Purkinje cell (primary cell): Measurements from ENCODE around the gene DGKZ. TPM values are rescaled to one million over a fixed set of nuclear protein-coding genes. Genes with fewer than 3 reads are reported as not detected.

Source experiments
- polyA plus RNA-seq: library from polyadenylated mRNA; unstranded; fragments of >200 nt; fragmentation: Nextera tagmentation; gene quantifications from 2 replicates; pipeline ENCODE4 v1.2.1, GENCODE V29; 2014

The DGKZ gene, protein sequence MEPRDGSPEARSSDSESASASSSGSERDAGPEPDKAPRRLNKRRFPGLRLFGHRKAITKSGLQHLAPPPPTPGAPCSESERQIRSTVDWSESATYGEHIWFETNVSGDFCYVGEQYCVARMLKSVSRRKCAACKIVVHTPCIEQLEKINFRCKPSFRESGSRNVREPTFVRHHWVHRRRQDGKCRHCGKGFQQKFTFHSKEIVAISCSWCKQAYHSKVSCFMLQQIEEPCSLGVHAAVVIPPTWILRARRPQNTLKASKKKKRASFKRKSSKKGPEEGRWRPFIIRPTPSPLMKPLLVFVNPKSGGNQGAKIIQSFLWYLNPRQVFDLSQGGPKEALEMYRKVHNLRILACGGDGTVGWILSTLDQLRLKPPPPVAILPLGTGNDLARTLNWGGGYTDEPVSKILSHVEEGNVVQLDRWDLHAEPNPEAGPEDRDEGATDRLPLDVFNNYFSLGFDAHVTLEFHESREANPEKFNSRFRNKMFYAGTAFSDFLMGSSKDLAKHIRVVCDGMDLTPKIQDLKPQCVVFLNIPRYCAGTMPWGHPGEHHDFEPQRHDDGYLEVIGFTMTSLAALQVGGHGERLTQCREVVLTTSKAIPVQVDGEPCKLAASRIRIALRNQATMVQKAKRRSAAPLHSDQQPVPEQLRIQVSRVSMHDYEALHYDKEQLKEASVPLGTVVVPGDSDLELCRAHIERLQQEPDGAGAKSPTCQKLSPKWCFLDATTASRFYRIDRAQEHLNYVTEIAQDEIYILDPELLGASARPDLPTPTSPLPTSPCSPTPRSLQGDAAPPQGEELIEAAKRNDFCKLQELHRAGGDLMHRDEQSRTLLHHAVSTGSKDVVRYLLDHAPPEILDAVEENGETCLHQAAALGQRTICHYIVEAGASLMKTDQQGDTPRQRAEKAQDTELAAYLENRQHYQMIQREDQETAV
- polyA plus RNA-seq: 13.5 and 14.5 TPM in 2 replicates

DNA sequence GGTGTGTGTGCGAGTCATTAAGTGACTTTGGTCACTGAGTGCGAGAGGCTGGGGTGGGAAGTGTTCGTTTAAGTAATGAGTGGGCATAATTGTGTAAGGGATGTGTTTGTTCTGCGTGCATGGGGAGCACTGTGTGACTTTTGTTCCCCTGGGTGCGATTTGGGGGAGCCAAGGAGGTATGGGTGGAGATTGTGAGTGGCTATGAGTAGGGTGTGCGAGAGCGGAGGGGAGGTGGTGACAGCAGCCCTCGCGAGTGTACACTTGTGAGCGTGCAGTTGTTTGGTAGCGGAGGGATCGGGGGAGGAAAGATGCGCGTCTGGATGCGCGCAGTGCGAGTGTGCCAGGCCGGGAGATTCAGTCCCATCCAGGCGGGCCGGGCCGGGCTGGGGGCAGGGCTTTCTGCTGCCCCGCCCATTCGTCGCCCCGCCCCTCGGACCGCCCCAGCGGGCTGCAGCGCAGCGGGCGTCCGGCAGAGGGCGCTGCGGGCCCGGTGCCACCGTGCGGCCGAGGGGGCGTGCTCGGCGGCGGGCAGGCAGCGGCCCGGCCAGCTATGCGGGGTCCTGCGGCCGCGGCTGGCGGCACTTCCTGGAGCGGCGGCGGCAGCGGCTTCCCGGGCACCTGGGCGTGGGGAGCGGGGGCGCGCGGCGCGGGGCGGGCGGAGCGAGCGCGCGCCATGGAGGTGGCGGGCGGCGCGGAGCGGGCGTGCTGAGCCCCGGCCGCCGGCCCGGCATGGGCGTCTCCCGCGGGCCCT, at the start of gene DGKZ:
DGKZ (plus strand) TSS at position 578 of the 751 bp plus-strand sequence. CDS start 197 bp downstream, outside the sequence.

DNA sequence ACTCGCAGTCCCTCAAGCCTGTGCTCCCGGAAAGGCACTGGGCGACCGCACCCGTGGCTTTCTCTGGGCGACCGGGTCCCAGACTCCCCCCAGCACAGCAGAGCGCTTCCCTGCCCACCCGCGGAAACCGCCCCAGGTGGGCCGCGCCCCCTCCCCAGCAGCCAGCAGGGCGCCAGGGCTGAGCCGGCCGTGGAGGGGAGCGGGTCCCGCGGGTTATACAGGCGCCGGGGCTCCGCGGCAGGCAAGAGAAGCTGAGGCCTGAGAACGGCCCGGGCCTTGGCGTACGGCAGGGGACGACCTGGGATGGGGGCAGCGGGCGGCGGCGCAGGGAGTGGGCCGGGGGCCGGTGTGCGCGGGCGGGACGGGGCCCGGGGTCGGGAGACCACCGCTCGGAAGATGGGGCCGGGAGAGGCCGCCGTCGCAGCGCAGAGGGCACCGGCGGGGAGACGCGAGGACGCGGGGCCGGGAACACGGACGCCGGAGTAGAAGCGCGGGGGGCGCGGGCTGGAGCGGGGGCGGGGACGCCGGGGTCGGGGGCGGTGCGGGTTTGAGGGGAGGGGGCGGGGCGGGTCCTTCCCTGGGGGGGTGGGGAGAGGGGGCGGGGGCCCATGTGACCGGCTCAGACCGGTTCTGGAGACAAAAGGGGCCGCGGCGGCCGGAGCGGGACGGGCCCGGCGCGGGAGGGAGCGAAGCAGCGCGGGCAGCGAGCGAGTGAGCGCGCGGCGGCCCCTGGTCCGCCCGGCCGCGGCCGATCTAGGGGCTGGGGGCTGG, 34.0 kb downstream of the DGKZ start, which contains the start of gene MDK:
MDK (plus strand) TSS at position 622 of the 771 bp plus-strand sequence. CDS start 389 bp downstream, outside the sequence.

DNA sequence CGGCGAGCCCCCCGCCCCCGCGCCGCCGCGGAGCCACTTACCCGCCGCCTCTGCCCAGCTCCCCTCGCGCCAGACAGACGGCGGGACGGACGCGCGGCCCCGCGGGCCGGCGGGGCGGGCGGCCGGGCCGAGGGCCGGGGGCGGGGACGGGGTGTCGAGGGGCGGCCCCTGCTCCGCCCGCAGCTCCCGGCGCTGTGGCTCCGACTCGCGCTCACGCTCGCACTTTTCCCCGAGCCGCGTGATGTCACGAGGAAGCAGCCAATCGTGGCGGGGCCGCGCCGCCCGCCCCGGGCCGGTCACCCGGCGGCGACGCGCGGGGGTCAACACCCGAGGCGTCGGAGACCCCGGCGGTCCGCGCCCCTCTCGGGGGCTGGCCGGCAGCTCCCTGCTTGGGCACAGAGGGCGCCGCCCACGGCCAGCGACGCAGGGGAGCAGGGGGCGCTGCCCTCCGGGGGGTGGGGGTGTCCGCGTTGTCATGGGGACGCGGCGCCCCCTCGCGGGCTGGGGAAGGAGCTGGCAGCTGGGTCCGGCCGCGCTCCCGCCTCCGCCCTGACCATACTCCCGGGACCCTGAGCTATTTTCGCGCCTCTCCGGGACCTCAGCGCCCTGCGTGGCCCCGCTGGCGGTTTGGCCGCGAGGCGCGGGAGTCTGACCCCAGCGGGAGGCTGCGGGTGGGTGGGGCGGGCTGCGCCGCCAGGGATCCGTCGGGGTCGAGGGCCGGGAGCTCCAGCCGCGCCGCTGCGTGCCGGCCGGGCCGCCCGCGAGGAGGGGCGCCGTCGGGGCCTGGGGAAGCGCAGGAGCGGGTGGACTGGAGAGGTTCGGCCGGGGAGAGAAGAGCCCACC, 44.5 kb downstream of the DGKZ start, which contains the start of gene CHRM4:
CHRM4 (minus strand) TSS at position 199 of the 843 bp plus-strand sequence. CDS start 5,219 bp downstream, outside the sequence.

Other genes with a start within 250 kb of the DGKZ start
- 1.6 and 5.3 TPM in 2 replicates for gene PHF21A, start 226.0 kb upstream of the DGKZ start, polyA plus RNA-seq
- 3.0 TPM in 1 of 2 replicates, not detected in the other for gene CREB3L1, start 69.8 kb upstream of the DGKZ start, polyA plus RNA-seq
- 27.1 and 35.2 TPM in 2 replicates for gene MDK, start 34.2 kb downstream of the DGKZ start, polyA plus RNA-seq
- not detected in 2 replicates for gene CHRM4, start 44.3 kb downstream of the DGKZ start, polyA plus RNA-seq
- gene AMBRA1, start 246.6 kb downstream of the DGKZ start, polyA plus RNA-seq: 0.36 and 2.7 TPM in 2 replicates